HepG2 (cell line): ENCODE measurements around the gene KRTAP12-1. TPM values are rescaled to one million over a fixed set of nuclear protein-coding genes. Genes with fewer than 3 reads are reported as not detected.
A peak's percentile ranks its signal among the peaks of the same experiment; 100 is the strongest.

Experiments used
- AHDC1 ChIP-seq: sonication (generic); formaldehyde crosslinking; IDR thresholded peaks from 2 replicates; pipeline ENCODE4 v1.5.1; 2020; ENCODE audit warnings: mild to moderate bottlenecking, missing genetic modification reagents, borderline replicate concordance
- ATF6 ChIP-seq: sonication (generic); formaldehyde crosslinking; conservative IDR thresholded peaks from 2 replicates; pipeline ENCODE4 v1.4.0; 2020; ENCODE audit warnings: missing genetic modification reagents
- E2F5 ChIP-seq: sonication (generic); formaldehyde crosslinking; conservative IDR thresholded peaks from 2 replicates; pipeline ENCODE4 v1.4.0; 2020; ENCODE audit warnings: missing genetic modification reagents
- HNRNPLL ChIP-seq: fragments of 200-400 bp; formaldehyde crosslinking; IDR thresholded peaks from 2 replicates; pipeline ENCODE4 v1.6.1; 2017; ENCODE audit warnings: mild to moderate bottlenecking, low read depth, low read length; ENCODE audit not compliant: poor library complexity, severe bottlenecking
- MAFG ChIP-seq: sonication (generic); formaldehyde crosslinking; IDR thresholded peaks from 2 replicates; pipeline ENCODE4 v1.5.1; 2020; ENCODE audit warnings: mild to moderate bottlenecking, missing genetic modification reagents
- MXI1 ChIP-seq: IDR thresholded peaks from 3 replicates; pipeline ENCODE4 v1.6.1; 2012; ENCODE audit warnings: low read depth, low read length, inconsistent platforms, borderline replicate concordance
- NFYC ChIP-seq: IDR thresholded peaks from 2 replicates; pipeline ENCODE4 v1.6.1; 2016; ENCODE audit warnings: missing genetic modification reagents, missing compliant biosample characterization
- PAWR ChIP-seq: sonication (generic); formaldehyde crosslinking; IDR thresholded peaks from 2 replicates; pipeline ENCODE4 v1.4.0; 2020; ENCODE audit warnings: missing genetic modification reagents, mild to moderate bottlenecking, borderline replicate concordance
- STAG1 ChIP-seq: sonication (generic); formaldehyde crosslinking; IDR thresholded peaks from 2 replicates; pipeline ENCODE4 v1.4.0; 2020; ENCODE audit warnings: missing genetic modification reagents
- TBX2 ChIP-seq: sonication (generic); formaldehyde crosslinking; IDR thresholded peaks from 2 replicates; pipeline ENCODE4 v1.5.0; 2020; ENCODE audit warnings: missing genetic modification reagents, mild to moderate bottlenecking, borderline replicate concordance
- ZBTB49 ChIP-seq: sonication (generic); formaldehyde crosslinking; IDR thresholded peaks from 2 replicates; pipeline ENCODE4 v1.4.0; 2020; ENCODE audit warnings: missing genetic modification reagents, borderline replicate concordance
- ZFP1 ChIP-seq: IDR thresholded peaks from 2 replicates; pipeline ENCODE4 v1.6.1; 2016
- ZNF276 ChIP-seq: sonication (generic); formaldehyde crosslinking; IDR thresholded peaks from 2 replicates; pipeline ENCODE4 v1.4.0; 2020; ENCODE audit warnings: mild to moderate bottlenecking, low read depth, missing genetic modification reagents
- ZNF383 ChIP-seq: sonication (generic); formaldehyde crosslinking; IDR thresholded peaks from 2 replicates; pipeline ENCODE4 v1.4.0; 2020; ENCODE audit warnings: missing genetic modification reagents, mild to moderate bottlenecking, borderline replicate concordance
- ZNF567 ChIP-seq: sonication (generic); formaldehyde crosslinking; IDR thresholded peaks from 2 replicates; pipeline ENCODE4 v1.8.1; 2023; ENCODE audit warnings: mild to moderate bottlenecking, missing genetic modification reagents, borderline replicate concordance
- polyA plus RNA-seq, 8 experiments: library from polyadenylated mRNA; depleted of rRNA in 3 of 8; stranded (reverse) in 7 of 8; unstranded in 1 of 8; fragments of >200 nt; fragmentation: Illumina TruSeq in 4 of 8; extraction: Trizol in 4 of 8; gene quantifications; 2 replicates each; pipeline versions ENCODE4 v1.2.1 to v1.2.3, GENCODE V29; 2011 to 2016; ENCODE audit warnings: low read depth in 4 of 8, missing spikeins in 1 of 8, mixed read lengths in 1 of 8; ENCODE audit not compliant: insufficient read depth in 1 of 8
- total RNA-seq, 5 experiments: library from RNA; depleted of rRNA; stranded (reverse); fragments of >200 nt; fragmentation: Illumina TruSeq; extraction: Trizol; gene quantifications; 2 replicates each; pipeline ENCODE4 v1.2.3, GENCODE V29; 2016; ENCODE audit warnings: low read depth in 1 of 5

The KRTAP12-1 gene
- total and polyA plus RNA-seq, 2 of the 13 experiments (the other 11 are each of a cell fraction or from before 2014, with no cell fraction given), result not detected

GRCh38 chr21:44702973-44703730, 21.2 kb upstream of the KRTAP12-1 start (continued):
- TF ChIP-seq ZNF276 (CRISPR knock-in tag) (0 out of 2 replicates have a peak, but pooled peaks have one; percentile 35), ZNF383 (no peak), ATF6 (no peak), MAFG (CRISPR knock-in tag) (no peak), E2F5 (CRISPR knock-in tag) (no peak), HNRNPLL (no peak), ZFP1 (no peak), NFYC (no peak; the same call in 1 of the 2 replicates), TBX2 (CRISPR knock-in tag) (peak; percentile 63), MXI1 (peak; percentile 37; the same call in 1 of the 3 replicates), AHDC1 (CRISPR knock-in tag) (no peak), ZNF567 (CRISPR knock-in tag) (no peak), PAWR (no peak), STAG1 (no peak), ZBTB49 (CRISPR knock-in tag) (no peak)
